GM10847 (cell line): ENCODE data around the gene MRPL49.

Experiments used
- POLR2A ChIP-seq: IDR thresholded peaks from 2 replicates; pipeline ENCODE4 v1.6.1; 2011; ENCODE audit not compliant: insufficient read length; ENCODE audit errors: extremely low read depth

Gene MRPL49

GRCh38 chr11:65160643-65161042 lies 38.5 kb downstream of the MRPL49 start:
- TF ChIP-seq POLR2A: no peak

GRCh38 chr11:65163684-65164083 lies 41.6 kb downstream of the MRPL49 start:
- no peak for TF ChIP-seq POLR2A

DNA sequence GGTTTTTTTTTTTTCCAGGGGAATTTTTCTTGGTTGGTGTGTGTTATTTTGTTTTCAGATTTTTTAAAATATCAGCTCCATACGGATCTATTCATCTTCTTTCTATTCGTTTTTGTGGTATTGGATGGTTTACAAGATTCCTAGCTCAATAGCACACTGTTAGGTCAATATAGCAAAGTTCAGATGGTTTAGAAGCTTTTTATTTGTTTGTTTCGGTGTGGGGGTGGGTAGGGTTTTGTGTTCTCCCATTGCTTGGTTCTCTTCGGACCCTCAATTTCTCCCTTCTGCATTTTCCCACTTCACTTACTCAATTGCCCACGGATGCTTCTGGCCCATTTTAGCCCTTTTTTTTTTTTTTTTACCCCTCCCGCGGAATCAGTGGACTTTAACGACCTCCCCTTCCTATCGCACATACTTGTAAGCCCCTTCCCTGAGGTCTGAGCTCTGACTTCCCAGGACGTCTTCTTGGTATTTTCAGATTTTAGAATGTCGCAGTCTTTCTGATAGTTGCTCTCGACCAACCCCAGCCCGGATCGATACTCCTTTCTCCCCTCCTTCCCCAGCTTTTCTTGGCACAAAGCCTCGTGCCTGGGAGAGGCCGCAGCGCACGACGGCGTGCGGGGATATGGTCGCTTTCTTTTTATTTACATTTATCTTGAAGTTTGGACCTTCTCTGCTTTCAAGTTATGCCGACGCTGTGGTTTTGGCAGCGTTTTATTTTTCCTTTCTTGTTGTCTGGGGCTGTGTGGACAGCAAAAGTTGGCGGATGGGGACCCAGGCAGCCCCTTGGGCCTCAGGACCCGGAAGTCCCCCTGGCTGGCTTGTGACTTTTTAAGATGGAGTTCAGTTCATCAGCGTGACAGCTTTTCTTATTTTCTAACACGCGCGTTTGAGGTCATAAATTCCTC lies 43.5 kb downstream of the MRPL49 start:
- TF ChIP-seq POLR2A: no peak

DNA sequence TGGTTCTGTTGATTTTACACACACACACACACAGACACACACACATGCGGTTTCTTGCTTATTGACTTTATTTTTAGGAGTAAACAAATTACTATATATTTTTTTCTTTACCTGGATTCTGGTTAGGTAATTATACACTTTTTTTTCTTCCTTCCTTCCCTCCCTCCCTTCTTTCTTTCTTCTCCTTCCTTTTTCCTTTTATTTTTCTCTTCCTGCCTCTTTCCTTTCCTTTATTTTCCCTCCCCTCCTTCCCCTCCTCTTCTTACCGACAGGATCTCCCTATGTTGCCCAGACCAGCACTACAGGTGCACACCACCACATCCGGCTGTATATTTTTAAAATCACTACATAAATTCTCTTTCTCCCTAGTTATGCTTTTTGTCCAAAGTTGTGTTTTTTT lies 44.8 kb downstream of the MRPL49 start:
- TF ChIP-seq POLR2A: no peak

DNA sequence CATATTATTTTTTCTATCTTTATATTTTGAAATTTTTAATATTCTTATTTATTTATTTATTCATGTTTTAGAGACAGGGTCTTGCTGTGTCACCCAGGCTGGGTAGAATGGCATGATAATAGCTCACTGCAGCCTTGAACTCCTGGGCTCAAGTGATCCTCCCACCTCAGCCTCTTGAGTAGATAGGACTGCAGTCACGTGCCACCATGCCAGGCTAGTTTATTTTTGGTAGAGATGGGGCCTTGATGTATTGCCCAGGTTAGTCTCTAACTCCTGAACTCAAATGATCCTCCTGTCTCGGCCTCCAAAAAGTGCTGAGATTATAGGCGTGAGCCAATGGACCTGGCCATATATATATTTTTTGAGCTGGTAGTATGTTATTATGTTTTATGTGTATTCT lies 45.5 kb downstream of the MRPL49 start:
- no peak for TF ChIP-seq POLR2A

DNA sequence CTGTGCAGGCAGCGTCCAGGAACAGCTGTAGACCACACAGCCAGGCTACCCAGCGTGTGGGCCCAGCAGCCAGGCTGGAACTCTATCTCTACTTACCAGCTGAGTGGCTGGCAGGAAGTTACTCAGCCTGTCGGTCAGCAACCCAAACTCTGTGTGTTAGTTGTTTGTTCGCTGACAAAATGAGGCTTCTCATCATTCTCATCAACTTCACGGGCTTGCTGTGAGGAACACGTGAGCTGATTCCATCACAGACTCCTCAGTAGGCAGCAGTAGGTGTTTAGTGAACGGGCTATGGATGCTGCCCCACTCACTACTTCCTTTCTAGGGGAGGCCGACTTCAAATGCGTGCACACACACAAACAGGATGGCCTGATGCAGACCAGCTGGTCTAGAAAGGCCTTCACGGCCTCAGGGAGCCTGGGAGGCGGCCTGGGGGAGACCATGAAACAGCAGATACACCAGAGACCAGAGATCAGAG lies 47.1 kb downstream of the MRPL49 start:
- no peak for TF ChIP-seq POLR2A

DNA sequence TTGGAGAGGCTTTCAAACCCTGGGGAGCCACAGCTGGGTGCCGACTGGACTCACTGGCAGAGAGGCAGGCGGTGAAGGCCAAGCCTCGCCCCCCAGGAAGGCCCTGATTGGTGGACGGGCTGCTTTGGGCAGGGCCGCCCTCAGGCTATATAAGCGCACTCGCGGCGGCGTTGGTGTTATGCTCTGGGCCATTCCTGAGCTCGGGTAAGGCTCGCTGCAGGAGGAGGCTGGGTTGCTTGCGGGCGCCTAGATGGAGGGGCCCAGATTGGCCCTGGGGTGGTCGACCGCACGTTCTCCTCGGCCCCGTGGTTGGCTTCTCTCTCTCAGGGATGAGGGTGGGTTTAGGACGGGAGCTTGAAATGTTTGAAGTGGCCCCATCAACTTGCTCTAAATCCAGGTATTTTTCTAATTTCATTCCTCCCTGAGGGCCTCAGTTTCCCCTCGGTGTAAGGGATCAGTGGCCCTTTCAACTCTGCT lies 48.0 kb downstream of the MRPL49 start, which contains the start of gene SPDYC:
Gene SPDYC (plus strand): TSS at position 176 of the 477 bp plus-strand sequence. CDS start 1,125 bp downstream, outside the sequence.
- no peak for TF ChIP-seq POLR2A

DNA sequence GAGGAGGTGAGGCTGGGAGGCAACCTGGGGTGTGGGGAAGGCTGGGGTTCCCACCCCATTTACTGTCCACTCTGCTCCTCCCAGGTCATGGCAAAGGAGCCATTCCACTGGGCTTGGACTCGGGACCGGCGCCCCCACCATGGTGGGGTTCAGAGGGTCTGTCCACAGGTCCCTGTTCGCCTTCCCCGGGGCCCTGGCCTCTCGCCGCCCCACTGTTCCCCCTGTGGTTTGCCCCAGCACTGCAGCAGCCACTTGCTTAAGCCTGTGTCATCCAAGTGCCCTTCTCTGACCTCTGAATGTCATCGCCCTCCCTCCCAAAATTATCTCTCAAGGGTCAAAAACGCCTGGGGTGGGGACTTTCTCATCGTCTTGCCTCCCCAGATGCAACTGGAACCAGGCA lies 50.5 kb downstream of the MRPL49 start:
- TF ChIP-seq POLR2A: no peak
